GM12872 (cell line): ENCODE data around the gene REC114.

Experiments used
- CTCF ChIP-seq: IDR thresholded peaks from 3 replicates; pipeline ENCODE4 v1.5.1; 2011; ENCODE audit warnings: low read depth, mild to moderate bottlenecking, low read length, moderate library complexity; ENCODE audit not compliant: insufficient read depth

REC114 gene

GRCh38 chr15:73541479-73541878 lies 98.5 kb downstream of the REC114 start:
- TF ChIP-seq CTCF, result no peak

GRCh38 chr15:73550190-73550589 lies 107.2 kb downstream of the REC114 start:
- TF ChIP-seq CTCF, result no peak

DNA sequence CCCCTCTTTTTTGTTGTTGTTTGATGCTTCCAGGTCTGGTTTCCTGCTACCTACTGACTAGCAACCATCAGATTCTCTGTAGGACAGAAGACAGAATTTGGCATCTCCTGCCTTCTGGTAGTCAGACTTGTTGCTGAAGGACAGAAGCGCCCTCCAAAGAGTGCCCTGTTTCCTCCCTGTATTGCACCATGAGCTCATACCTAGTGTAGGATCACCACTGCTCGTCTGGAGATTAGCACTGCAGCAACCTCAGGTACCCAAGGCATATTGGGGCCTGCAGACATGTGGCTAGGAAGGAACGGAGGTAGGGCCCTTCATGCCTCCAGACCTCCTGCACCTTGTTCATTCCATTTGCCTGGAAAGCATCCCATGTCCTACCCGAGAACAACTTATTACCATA lies 112.1 kb downstream of the REC114 start:
- TF ChIP-seq CTCF, result no peak

- no peak for TF ChIP-seq CTCF
Measured at GRCh38 chr15:73558529-73558928, 115.6 kb downstream of the REC114 start.

DNA sequence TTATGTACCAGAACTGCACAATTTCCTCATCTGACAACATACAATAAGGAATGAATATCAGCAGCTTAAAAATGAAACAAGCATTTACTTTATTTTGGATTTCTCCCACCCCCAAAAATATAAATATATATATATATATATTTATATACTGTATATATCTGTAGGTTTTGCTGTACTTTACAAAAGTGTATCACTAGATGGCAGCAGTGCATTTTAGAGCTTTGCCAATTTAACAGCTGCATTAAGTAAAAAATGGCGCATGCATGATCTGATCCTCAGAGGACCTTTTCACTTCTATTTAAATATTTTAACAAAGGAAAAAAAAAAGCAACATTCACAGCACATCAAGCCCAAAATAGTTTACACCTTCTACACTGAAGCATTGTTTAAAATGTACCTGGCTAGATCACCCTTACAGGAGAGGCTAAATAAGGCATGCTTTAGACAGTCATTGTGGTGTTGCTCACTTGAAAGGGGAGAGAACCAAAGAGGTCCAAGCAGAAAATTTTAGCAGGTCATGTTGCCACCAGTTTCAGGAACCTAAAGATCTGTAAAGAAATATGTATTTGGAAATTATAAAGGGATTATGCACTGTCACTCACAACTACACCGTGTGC lies 117.6 kb downstream of the REC114 start:
- TF ChIP-seq CTCF, result peak; percentile 27; the same call in 1 of the 3 replicates

- no peak for TF ChIP-seq CTCF
Measured at GRCh38 chr15:73564255-73564654, 121.3 kb downstream of the REC114 start.

DNA sequence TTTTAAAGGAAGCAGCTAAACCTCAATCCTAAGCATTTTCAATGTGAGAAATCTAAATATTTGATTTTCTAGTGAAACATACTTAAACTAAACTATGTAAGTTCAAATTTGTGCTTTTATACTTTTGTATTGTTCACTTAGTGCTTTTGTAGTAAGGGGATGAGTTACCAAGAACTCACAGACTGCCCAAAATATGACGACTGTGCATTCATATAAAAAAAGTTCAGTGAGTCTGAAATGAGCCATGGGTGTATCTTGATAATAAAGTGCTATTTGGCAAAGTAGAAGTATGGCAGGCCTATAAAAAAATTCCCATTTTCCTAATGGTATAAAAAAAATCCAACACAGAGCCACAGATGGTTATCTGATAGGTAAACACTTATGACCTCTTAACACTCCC lies 124.1 kb downstream of the REC114 start:
- TF ChIP-seq CTCF, result no peak
